ENCODE results near the gene VPS18. TPM values are rescaled to one million over a fixed set of nuclear protein-coding genes. Genes with fewer than 3 reads are reported as not detected.

The VPS18 gene
- total and polyA plus RNA-seq, 4 donors = 3.4 to 15.3 (median 10.3) TPM

DNA sequence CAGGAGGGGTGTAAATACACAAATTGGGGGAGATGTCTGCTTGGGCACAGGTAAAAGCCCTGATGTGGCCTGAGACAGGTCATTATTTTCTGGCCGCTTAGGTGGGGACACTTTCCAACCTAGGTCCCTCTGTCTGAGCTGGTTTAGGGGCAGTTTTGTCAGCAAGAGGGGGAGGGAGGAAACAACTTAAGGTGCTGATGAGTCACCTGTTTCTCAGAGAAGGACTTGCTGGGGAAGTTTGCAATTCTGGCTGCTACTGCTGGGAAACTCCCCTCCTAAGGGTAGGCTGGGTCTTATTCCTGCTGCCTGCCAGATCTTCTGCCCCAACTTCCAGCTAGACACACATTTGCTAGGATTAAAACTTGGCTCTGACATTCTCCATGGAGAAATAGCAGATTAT lies 15.5 kb upstream of the VPS18 start:
- peaks cover 1 to 6% (median 4%) of the 10 kb centered on the region in 4 donors for H3K4me1 ChIP-seq (ENCODE audit: control insufficient read depth in 4 of 4, insufficient read depth in 4 of 4, low read length in 3 of 4)
- no peak overlapping the region for H3K27ac ChIP-seq (ENCODE audit: low read depth in 1 of 2, low read length in 2 of 2)
- H3K9ac ChIP-seq (ENCODE audit: low read depth in 1 of 2, low read length in 2 of 2) = no peak overlapping the region
- H3K36me3 ChIP-seq (ENCODE audit: control insufficient read depth in 4 of 4, insufficient read depth in 3 of 4, low read depth in 1 of 4, low read length in 3 of 4) = no peaks in the 10 kb centered on the region
- WGBS = 92% methylated on average over 1 of the region's 1 CpG
- TF ChIP-seq, protein P1, sequence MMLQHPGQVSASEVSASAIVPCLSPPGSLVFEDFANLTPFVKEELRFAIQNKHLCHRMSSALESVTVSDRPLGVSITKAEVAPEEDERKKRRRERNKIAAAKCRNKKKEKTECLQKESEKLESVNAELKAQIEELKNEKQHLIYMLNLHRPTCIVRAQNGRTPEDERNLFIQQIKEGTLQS (IDR thresholded peaks at IDR 0.05) = no peak
- TF ChIP-seq FOXA1 (IDR thresholded peaks at IDR 0.05) (no peak), RAD21 (IDR thresholded peaks at IDR 0.05) (no peak), TAF1 (conservative IDR thresholded peaks at IDR 0.05) (no peak), SP1 (IDR thresholded peaks at IDR 0.05) (no peak), HNF4A (conservative IDR thresholded peaks at IDR 0.05) (no peak), JUND (IDR thresholded peaks at IDR 0.05) (no peak), FOXA2 (IDR thresholded peaks at IDR 0.05) (no peak), YY1 (IDR thresholded peaks at IDR 0.05) (no peak), EGR1 (IDR thresholded peaks at IDR 0.05; ENCODE audit: low read depth in 2 of 2) (no peak), GABPA (IDR thresholded peaks at IDR 0.05 in 1 of 2, conservative IDR thresholded peaks at IDR 0.05 in 1 of 2) (no peak), HNF4G (IDR thresholded peaks at IDR 0.05) (no peak), RXRA (IDR thresholded peaks at IDR 0.05) (no peak), NR2F2 (IDR thresholded peaks at IDR 0.05) (no peak)
- TF ChIP-seq, protein P2, sequence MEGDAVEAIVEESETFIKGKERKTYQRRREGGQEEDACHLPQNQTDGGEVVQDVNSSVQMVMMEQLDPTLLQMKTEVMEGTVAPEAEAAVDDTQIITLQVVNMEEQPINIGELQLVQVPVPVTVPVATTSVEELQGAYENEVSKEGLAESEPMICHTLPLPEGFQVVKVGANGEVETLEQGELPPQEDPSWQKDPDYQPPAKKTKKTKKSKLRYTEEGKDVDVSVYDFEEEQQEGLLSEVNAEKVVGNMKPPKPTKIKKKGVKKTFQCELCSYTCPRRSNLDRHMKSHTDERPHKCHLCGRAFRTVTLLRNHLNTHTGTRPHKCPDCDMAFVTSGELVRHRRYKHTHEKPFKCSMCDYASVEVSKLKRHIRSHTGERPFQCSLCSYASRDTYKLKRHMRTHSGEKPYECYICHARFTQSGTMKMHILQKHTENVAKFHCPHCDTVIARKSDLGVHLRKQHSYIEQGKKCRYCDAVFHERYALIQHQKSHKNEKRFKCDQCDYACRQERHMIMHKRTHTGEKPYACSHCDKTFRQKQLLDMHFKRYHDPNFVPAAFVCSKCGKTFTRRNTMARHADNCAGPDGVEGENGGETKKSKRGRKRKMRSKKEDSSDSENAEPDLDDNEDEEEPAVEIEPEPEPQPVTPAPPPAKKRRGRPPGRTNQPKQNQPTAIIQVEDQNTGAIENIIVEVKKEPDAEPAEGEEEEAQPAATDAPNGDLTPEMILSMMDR (IDR thresholded peaks at IDR 0.05; ENCODE audit: low read depth, low read length, missing input control) = no peak
- TF ChIP-seq, protein P3, sequence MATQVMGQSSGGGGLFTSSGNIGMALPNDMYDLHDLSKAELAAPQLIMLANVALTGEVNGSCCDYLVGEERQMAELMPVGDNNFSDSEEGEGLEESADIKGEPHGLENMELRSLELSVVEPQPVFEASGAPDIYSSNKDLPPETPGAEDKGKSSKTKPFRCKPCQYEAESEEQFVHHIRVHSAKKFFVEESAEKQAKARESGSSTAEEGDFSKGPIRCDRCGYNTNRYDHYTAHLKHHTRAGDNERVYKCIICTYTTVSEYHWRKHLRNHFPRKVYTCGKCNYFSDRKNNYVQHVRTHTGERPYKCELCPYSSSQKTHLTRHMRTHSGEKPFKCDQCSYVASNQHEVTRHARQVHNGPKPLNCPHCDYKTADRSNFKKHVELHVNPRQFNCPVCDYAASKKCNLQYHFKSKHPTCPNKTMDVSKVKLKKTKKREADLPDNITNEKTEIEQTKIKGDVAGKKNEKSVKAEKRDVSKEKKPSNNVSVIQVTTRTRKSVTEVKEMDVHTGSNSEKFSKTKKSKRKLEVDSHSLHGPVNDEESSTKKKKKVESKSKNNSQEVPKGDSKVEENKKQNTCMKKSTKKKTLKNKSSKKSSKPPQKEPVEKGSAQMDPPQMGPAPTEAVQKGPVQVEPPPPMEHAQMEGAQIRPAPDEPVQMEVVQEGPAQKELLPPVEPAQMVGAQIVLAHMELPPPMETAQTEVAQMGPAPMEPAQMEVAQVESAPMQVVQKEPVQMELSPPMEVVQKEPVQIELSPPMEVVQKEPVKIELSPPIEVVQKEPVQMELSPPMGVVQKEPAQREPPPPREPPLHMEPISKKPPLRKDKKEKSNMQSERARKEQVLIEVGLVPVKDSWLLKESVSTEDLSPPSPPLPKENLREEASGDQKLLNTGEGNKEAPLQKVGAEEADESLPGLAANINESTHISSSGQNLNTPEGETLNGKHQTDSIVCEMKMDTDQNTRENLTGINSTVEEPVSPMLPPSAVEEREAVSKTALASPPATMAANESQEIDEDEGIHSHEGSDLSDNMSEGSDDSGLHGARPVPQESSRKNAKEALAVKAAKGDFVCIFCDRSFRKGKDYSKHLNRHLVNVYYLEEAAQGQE (IDR thresholded peaks at IDR 0.05) = no peak
- TF ChIP-seq, protein P4, sequence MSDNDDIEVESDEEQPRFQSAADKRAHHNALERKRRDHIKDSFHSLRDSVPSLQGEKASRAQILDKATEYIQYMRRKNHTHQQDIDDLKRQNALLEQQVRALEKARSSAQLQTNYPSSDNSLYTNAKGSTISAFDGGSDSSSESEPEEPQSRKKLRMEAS (IDR thresholded peaks at IDR 0.05) = no peak
- TF ChIP-seq, protein P5, sequence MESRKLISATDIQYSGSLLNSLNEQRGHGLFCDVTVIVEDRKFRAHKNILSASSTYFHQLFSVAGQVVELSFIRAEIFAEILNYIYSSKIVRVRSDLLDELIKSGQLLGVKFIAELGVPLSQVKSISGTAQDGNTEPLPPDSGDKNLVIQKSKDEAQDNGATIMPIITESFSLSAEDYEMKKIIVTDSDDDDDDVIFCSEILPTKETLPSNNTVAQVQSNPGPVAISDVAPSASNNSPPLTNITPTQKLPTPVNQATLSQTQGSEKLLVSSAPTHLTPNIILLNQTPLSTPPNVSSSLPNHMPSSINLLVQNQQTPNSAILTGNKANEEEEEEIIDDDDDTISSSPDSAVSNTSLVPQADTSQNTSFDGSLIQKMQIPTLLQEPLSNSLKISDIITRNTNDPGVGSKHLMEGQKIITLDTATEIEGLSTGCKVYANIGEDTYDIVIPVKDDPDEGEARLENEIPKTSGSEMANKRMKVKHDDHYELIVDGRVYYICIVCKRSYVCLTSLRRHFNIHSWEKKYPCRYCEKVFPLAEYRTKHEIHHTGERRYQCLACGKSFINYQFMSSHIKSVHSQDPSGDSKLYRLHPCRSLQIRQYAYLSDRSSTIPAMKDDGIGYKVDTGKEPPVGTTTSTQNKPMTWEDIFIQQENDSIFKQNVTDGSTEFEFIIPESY (IDR thresholded peaks at IDR 0.05) = no peak
- no peaks in the 10 kb centered on the region for H3K27me3 ChIP-seq (ENCODE audit: control insufficient read depth in 4 of 4, insufficient read depth in 4 of 4, low read length in 3 of 4)
- no peaks in the 10 kb centered on the region for H3K9me3 ChIP-seq (ENCODE audit: control insufficient read depth in 4 of 4, low read length in 3 of 4)
- H3K4me3 ChIP-seq (ENCODE audit: low read depth in 1 of 3, low read length in 3 of 3) = no peak overlapping the region
- no peak for DNase-seq (ENCODE audit: low spot score)

Measured in liver (tissue), 9 donors.